NK-92 treated with Interleukin-12 subunit alpha and Interleukin-12 subunit beta, amount 100 ng/mL, for 24 hours (cell line): ENCODE data around the gene EYA4.

Experiments
- DNase-seq: peaks from one replicate; lab custom pipeline; 2025; lab: John Stamatoyannopoulos, UW

The EYA4 gene

DNA sequence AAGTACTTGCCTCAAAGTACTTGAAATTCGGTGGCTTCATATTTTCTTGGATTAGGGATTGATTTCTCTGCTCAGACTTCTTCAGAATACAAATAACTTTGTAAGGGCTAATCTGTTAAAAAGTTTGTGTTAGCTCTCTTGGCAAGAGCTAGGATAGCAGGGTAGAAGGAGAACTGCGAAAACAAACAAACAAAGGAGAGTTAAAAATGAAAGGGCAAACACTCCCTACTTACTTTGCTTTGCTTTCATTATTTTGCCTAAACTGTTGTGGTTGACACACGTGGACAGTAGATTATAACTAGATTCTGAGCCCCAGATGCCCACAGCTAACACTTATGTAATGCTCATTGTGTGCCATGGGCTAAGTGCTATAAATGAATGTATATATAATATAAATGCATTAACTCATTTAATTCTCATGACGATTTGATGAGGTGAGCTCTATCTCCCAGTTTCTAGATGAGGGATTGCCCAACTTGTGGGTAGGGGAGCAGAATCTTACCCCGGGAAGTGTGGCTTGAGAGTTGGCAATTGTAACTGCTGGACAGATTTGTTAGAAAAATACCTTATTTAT, 48.7 kb downstream of the EYA4 start:
- no peak for DNase-seq

DNA sequence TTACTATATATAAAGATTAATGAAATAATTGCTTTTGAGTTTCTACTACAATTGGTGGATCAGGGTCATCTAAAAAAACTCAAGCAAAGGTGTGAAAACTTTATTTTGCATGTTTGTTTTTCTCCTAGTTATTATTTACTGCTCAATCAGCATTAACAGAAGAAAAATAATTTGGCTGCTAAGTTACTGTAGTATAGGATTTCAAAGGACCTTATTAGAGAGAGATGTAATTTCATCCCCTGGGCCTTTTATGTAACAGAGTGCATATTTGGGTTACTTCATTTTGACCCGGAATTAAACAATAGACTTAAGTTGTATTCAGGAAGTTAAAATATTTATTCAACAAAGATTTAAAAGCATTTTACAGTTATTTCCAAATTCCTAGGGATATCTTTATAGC, 49.8 kb downstream of the EYA4 start:
- no peak for DNase-seq

- no peak for DNase-seq
Measured at GRCh38 chr6:133291671-133292070, 50.5 kb downstream of the EYA4 start.

- no peak for DNase-seq
Measured at GRCh38 chr6:133297657-133298056, 56.5 kb downstream of the EYA4 start.

GRCh38 chr6:133298335-133298734, 57.2 kb downstream of the EYA4 start:
- DNase-seq = no peak

DNA sequence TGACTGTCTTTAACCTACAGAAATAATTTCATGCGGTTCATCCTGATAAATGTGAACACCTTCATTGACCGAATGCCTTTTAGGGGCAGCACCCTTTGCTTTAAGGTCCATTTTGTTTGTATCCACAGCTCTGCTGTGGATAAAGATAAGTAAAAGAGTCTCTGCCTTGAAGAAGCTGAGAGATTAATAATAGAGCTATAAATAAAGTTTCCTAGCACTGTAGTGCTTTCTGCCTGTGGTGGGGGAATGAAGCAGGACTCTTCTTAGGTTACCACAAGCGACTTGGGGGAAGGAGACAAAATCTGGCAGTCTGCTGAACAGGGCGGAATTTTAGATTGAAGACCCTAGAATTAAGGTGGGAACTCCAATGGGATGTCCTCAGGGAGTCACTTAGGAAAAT, 57.6 kb downstream of the EYA4 start:
- no peak for DNase-seq

DNA sequence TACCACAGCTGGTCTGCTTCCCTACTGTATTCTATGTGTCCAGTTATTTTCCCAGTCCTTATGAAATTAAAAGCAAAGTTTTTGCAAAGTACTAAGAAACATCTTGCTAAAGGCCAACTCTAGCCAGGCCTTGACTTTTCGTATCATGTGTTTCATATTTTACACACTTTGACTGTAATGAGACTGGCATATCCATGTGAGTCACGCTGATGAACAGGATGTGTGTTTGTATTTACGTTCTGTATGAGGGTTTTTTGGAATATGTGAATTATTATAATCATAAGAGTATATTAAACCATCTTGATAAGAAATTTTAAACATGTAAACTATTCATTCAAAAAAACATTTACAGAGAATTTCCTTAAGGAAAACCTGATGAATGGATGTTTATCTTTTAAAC, 59.7 kb downstream of the EYA4 start:
- DNase-seq = no peak

- no peak for DNase-seq
Measured at GRCh38 chr6:133301835-133302234, 60.7 kb downstream of the EYA4 start.

DNA sequence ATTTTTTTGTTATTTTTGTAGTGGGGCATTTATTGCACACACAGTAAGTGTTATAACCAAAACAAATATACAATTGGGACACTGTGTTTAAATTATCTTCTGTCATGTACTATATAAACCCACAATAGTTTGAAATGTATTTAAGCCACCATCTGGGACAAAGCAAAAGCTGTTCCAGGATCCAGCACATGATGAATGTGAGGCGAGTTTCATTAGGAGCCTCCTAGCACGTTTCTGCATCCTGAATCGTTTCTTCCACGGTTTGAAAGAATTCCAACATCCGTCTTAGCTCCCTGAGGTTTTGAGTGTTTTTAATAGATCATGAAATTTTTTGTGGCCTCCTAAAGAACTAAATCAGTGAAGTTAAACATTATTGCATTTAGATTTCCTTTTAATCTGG, 65.8 kb downstream of the EYA4 start:
- DNase-seq = no peak

- DNase-seq = no peak
Measured at GRCh38 chr6:133309579-133309978, 68.4 kb downstream of the EYA4 start.

DNA sequence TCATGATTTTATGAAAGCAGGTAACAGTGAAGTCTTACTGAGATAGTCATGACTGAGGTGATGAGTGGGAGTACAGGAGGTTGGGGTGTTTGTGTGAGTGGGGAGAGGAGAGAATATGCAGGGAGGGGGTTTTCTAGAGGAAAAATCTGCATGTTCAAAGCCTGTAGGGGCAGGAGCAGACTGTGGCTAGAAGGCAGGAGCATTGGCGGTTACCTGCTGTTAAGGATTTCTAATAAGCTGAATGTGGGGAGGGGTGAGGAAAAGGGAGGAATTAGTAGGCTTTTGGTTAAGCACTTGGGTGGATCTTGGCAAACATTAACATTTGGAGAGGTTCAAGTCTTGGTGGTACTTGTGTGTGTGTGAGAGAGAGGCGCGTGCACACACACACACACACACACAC, 70.8 kb downstream of the EYA4 start:
- no peak for DNase-seq

GRCh38 chr6:133313068-133313467, 71.9 kb downstream of the EYA4 start:
- no peak for DNase-seq

DNA sequence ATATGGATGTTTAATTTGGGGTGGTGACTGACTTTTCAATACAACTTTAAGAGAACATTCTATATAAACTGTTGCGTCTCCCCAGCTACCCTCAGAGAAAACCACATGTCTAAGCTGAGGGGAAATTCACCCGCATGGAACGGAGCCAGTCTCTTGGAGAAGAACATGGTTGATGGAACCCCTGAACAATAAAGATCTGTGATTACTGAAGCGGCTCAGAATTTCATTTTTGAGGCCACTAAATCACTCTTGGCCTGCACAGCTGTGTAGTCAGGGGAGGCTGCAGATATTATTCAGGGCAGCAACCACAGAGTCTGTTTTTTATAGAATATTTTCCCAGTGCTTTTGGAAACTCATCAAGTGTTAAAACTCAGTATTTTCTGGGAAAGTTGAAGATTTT, 73.8 kb downstream of the EYA4 start:
- DNase-seq = no peak

DNA sequence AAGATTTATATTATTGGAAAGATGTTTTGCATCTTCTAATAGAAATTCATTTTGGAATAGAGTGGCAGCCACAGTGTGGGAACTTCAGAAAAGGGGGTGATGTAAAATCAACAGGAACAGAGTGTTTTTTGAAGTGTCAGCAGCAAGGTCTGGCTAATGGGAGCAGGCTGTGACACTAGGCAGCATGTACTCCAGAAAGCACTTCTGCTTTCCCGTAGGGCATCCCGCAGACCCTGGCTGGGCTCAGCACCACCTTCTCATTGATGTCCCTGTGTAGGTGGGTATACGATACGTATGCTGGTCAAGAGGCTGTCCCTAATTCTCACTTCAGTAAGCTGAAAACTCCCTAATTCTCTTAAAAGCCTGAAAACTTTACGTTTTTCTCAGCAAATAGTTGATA, 74.7 kb downstream of the EYA4 start:
- DNase-seq = no peak

DNA sequence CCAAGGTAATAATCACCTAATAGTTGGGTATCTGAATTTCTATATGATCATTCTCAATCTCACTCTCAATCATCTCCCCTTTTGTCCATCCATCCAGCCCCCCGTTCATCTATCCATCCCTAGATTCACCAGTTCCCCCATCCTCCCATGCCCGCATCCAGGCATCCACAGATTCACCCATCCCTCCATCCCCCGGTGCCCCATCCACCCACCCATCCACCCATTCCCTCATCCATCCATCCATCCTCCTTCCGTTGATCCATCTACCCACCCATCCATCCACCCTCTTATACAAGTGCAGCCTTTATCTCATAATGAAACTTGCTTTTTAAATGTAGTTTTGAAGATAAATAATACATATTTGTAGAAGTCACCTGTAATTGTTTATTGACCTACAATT, 76.5 kb downstream of the EYA4 start:
- DNase-seq = no peak

- no peak for DNase-seq
Measured at GRCh38 chr6:133326584-133326983, 85.4 kb downstream of the EYA4 start.

DNA sequence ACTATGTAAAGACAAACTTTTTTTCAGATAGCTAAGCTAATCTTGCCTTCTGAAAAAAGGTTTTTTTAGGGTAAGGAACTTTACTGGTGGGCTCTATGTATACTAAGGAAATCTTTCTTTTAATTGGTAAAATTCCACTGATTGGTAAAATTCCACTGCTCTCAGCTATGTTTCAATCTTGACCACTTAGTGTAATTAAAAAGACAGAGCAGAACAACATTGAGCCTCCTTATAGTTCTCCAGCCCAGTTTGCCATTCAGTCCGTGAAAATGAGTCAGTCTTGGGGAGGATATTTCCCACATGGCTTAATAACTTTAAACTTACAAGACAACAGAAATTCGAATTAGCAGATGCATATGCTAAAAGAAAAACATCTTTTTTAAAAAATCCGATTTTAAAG, 92.7 kb downstream of the EYA4 start:
- DNase-seq = no peak

GRCh38 chr6:133337308-133337707, 96.2 kb downstream of the EYA4 start:
- no peak for DNase-seq

- DNase-seq = no peak
Measured at GRCh38 chr6:133339543-133340384, 98.6 kb downstream of the EYA4 start.

GRCh38 chr6:133340557-133340956, 99.4 kb downstream of the EYA4 start:
- no peak for DNase-seq

DNA sequence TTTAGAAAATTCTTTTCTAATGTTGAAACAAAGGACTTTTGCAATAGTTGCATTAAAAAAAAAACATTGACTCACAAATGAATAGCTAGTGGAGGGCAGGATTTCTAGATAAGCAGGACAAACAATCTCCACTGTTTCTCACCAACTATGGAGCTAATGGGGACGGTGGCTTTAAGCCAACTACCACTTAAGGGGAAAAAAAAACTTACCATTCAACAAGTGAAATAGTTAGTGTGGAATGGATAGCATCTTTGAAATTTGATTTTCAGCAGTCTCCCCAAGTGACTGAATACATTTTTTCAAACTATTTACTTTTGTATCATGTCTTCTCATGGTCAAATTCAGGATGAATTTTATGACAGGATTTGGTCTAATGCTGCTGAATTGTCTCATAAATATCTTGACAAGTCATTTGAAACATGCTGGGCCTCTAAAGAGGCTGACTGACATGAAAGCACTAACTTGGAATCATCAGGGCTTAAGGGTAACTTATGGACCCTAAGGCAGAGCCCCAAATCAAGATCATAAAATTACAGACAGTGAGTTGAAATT, 100.5 kb downstream of the EYA4 start:
- DNase-seq = no peak

DNA sequence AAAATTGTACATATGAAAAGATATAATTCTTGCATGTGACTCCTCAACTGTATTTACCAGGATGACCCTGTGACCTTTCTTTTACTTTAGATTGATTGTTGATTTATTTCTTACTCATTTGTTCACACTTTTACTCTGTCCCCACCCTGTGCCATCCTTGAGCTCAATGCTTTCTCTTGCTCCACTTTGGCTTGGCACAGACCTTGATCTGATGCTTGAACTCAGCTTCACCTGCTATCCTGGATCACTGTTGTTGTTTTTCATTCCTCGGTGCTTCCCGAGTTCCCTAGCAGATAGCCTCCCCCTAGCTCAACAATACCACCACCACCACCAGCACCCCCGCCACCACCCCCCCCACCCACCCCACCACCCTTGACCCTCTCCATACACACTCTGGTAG, 102.1 kb downstream of the EYA4 start:
- no peak for DNase-seq

DNA sequence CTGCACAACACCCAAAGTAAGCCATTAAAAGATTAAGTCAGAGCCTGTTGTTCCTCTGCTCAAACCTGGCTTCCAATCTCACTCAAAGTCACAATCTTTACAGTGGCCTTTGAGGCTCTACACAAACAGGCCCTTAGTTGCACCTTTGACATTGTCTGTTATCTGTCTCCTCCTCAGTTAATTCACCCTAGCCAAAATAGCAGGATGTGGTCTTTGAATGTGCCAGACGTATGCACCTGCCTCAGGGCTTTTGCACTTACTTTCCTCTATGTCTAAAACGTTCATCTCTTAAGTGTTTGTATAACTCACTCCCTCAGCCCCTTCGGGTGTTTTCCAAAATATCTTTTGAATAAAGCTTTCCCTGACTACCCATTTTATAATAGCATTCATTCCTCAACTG, 107.7 kb downstream of the EYA4 start:
- DNase-seq = no peak

DNA sequence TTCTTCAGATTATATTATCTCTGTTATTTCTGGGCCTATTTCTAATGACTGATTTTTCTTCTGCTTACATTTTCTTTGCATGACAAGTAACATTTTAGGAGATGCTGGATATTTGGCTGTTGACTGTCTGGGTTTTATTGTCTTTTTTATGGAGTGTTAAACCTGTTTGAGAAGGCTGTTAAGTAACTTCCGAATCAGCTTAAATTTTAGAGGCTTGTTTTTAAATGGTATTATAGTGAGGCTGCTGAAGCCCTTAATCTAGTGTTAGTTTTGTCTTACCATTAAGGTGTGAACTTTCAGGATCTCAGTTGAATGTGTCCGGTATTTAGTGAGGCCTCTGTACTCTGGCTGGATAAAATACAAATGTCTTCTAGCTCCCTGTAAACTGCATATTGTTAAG, 109.8 kb downstream of the EYA4 start:
- no peak for DNase-seq
